Panc1 (cell line): ENCODE results near the gene APMAP.

Experiments used
- POLR2AphosphoS5 ChIP-seq: IDR thresholded peaks from 2 replicates; pipeline ENCODE4 v1.6.1; 2012; ENCODE audit warnings: mild to moderate bottlenecking, low read depth, low read length, moderate library complexity
- SIN3A ChIP-seq: IDR thresholded peaks from 2 replicates; pipeline ENCODE4 v1.6.1; 2012; ENCODE audit warnings: low read depth, mild to moderate bottlenecking, low read length, moderate library complexity, borderline replicate concordance; ENCODE audit not compliant: insufficient read depth
- TCF7L2 ChIP-seq: IDR thresholded peaks from 2 replicates; pipeline ENCODE4 v1.6.1; 2011; ENCODE audit warnings: mild to moderate bottlenecking, low read depth, low read length, inconsistent platforms
- TF ChIP-seq, protein P1 (sequence below): fragments of 450-650 bp; IDR thresholded peaks from 2 replicates; pipeline ENCODE4 v1.5.1; 2017; ENCODE audit warnings: mild to moderate bottlenecking
- TF ChIP-seq, protein P2 (sequence below), 2 experiments: IDR thresholded peaks; 2 replicates each; pipeline ENCODE4 v1.6.1; 2011 to 2012; ENCODE audit warnings: low read depth in 2 of 2, control low read depth in 1 of 2, low read length in 1 of 2, mild to moderate bottlenecking in 1 of 2, moderate library complexity in 1 of 2; ENCODE audit not compliant: insufficient read depth in 1 of 2

DNA sequence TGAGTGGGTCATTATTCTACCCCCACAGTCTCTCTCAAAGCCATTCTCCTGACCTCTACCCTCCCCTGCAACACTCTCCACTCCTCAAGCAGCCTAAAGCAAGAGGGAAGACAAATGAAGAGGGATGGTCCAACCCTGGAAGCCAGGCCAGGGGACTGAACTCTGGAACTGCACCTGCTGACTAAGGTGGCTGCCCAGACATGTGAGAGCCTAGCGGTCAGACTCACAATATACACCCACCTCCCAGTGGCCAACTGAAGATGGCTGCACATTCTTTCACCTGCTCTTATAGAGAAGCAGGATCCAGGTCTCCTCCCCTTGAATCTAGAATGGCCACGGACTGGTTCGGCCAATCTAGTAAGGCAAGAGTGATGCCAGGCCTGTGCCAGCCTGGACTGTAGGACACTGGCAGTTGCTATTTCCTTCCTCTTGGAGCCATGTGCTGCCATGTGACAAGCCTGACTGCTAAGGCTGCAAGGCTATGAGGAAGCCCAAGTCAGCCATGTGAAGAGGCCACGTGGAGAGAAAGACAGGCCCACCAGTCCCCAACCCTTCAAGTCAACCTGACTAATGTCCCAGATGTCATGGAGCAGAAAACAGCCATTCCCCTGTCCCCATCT lies 33.5 kb upstream of the APMAP start:
- TF ChIP-seq POLR2AphosphoS5 (no peak), TCF7L2 (no peak), SIN3A (no peak)
- TF ChIP-seq, protein P1, sequence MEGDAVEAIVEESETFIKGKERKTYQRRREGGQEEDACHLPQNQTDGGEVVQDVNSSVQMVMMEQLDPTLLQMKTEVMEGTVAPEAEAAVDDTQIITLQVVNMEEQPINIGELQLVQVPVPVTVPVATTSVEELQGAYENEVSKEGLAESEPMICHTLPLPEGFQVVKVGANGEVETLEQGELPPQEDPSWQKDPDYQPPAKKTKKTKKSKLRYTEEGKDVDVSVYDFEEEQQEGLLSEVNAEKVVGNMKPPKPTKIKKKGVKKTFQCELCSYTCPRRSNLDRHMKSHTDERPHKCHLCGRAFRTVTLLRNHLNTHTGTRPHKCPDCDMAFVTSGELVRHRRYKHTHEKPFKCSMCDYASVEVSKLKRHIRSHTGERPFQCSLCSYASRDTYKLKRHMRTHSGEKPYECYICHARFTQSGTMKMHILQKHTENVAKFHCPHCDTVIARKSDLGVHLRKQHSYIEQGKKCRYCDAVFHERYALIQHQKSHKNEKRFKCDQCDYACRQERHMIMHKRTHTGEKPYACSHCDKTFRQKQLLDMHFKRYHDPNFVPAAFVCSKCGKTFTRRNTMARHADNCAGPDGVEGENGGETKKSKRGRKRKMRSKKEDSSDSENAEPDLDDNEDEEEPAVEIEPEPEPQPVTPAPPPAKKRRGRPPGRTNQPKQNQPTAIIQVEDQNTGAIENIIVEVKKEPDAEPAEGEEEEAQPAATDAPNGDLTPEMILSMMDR = no peak
- TF ChIP-seq, protein P2, sequence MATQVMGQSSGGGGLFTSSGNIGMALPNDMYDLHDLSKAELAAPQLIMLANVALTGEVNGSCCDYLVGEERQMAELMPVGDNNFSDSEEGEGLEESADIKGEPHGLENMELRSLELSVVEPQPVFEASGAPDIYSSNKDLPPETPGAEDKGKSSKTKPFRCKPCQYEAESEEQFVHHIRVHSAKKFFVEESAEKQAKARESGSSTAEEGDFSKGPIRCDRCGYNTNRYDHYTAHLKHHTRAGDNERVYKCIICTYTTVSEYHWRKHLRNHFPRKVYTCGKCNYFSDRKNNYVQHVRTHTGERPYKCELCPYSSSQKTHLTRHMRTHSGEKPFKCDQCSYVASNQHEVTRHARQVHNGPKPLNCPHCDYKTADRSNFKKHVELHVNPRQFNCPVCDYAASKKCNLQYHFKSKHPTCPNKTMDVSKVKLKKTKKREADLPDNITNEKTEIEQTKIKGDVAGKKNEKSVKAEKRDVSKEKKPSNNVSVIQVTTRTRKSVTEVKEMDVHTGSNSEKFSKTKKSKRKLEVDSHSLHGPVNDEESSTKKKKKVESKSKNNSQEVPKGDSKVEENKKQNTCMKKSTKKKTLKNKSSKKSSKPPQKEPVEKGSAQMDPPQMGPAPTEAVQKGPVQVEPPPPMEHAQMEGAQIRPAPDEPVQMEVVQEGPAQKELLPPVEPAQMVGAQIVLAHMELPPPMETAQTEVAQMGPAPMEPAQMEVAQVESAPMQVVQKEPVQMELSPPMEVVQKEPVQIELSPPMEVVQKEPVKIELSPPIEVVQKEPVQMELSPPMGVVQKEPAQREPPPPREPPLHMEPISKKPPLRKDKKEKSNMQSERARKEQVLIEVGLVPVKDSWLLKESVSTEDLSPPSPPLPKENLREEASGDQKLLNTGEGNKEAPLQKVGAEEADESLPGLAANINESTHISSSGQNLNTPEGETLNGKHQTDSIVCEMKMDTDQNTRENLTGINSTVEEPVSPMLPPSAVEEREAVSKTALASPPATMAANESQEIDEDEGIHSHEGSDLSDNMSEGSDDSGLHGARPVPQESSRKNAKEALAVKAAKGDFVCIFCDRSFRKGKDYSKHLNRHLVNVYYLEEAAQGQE (IDR thresholded peaks at IDR 0.05; ENCODE audit: insufficient read depth in 1 of 2, low read depth in 2 of 2, low read length in 1 of 2) = no peak
